SK-N-SH (cell line): ENCODE measurements around the gene UCN. TPM values are rescaled to one million over a fixed set of nuclear protein-coding genes. Genes with fewer than 3 reads are reported as not detected.
"Not testable (repeated sequence)": the region's sequence is repeated elsewhere in the genome, so short reads cannot be mapped to it uniquely, and the experiment has no call there.

Experiments
- CTCF ChIA-PET: fragments of 300-600, 350-600 bp; formaldehyde crosslinking; extraction: SDS; loops from one replicate; lab custom pipeline; 2021; lab: Yijun Ruan, JAX
- POLR2A ChIA-PET: fragments of 350-600 bp; sonication (Branson Sonifier 250); formaldehyde crosslinking; extraction: SDS; loops from one replicate; lab custom pipeline; 2020; ENCODE audit warnings: antibody characterized with exemption, inconsistent platforms; lab: Yijun Ruan, JAX
- DNase-seq: peaks from one replicate; pipeline ENCODE4 v3.0.0; 2012
- H2AFZ ChIP-seq: fragments of 200-600 bp; sonication (generic); 2 replicates; pipeline ENCODE4 v1.8.1; 2016; ENCODE audit warnings: antibody characterized with exemption, mild to moderate bottlenecking, low read depth
- H3F3A ChIP-seq: fragments of 200-600 bp; sonication (generic); replicated peaks from 2 replicates; pipeline ENCODE3; 2016; ENCODE audit warnings: antibody characterized with exemption, mild to moderate bottlenecking; ENCODE audit not compliant: insufficient read depth
- H3K27ac ChIP-seq, 2 experiments: fragments of 200-500 bp in 1 of 2; fragments of 200-600 bp in 1 of 2; sonication (Bioruptor generic) in 1 of 2; sonication (generic), shearing (Covaris generic) in 1 of 2; 2 replicates each; pipeline versions ENCODE4 v1.5.1 to v1.6.1; 2014 to 2016; ENCODE audit warnings: low read depth in 2 of 2, inconsistent platforms in 1 of 2, low read length in 1 of 2, mild to moderate bottlenecking in 1 of 2, mixed read lengths in 1 of 2
- H3K27me3 ChIP-seq: fragments of 200-600 bp; sonication (generic), shearing (Covaris generic); 2 replicates; pipeline ENCODE4 v1.6.1; 2016; ENCODE audit warnings: mixed run types; ENCODE audit not compliant: insufficient read depth
- H3K36me3 ChIP-seq, 2 experiments: fragments of 200-500 bp in 1 of 2; fragments of 200-600 bp in 1 of 2; sonication (Bioruptor generic) in 1 of 2; sonication (generic) in 1 of 2; replicated peaks in 1 of 2; 2 replicates each; pipeline versions ENCODE3 to v1.5.1; 2014 to 2016; ENCODE audit warnings: low read length in 1 of 2, mild to moderate bottlenecking in 1 of 2; ENCODE audit not compliant: insufficient read depth in 2 of 2, control insufficient read depth in 1 of 2
- H3K4me1 ChIP-seq, 2 experiments: fragments of 200-500 bp in 1 of 2; fragments of 200-600 bp in 1 of 2; sonication (Bioruptor generic) in 1 of 2; sonication (generic), shearing (Covaris generic) in 1 of 2; 2 replicates each; pipeline versions ENCODE4 v1.5.1 to v1.6.1; 2014 to 2016; ENCODE audit warnings: low read depth in 1 of 2, low read length in 1 of 2, mixed run types in 1 of 2; ENCODE audit not compliant: insufficient read depth in 2 of 2, control insufficient read depth in 1 of 2
- H3K4me2 ChIP-seq: fragments of 200-600 bp; sonication (generic), shearing (Covaris generic); 2 replicates; pipeline ENCODE4 v1.6.1; 2017; ENCODE audit warnings: mixed run types
- H3K4me3 ChIP-seq, 2 experiments: fragments of 200-500 bp in 1 of 2; fragments of 200-600 bp in 1 of 2; sonication (Bioruptor generic) in 1 of 2; sonication (generic), shearing (Covaris generic) in 1 of 2; 2 replicates each; pipeline versions ENCODE4 v1.5.1 to v1.8.1; 2014 to 2016; ENCODE audit warnings: low read depth in 2 of 2, inconsistent platforms in 1 of 2, low read length in 1 of 2, mild to moderate bottlenecking in 1 of 2, mixed read lengths in 1 of 2, moderate library complexity in 1 of 2
- H3K79me2 ChIP-seq: fragments of 200-600 bp; sonication (generic); 2 replicates; pipeline ENCODE4 v1.8.1; 2017; ENCODE audit warnings: mild to moderate bottlenecking; ENCODE audit not compliant: insufficient read depth
- H3K9ac ChIP-seq: fragments of 200-600 bp; sonication (generic); 2 replicates; pipeline ENCODE4 v1.6.1; 2017; ENCODE audit warnings: mixed run types
- H3K9me2 ChIP-seq: fragments of 200-600 bp; sonication (generic); 2 replicates; pipeline ENCODE4 v1.6.1; 2017; ENCODE audit warnings: mixed run types
- H3K9me3 ChIP-seq: fragments of 200-600 bp; sonication (generic); 2 replicates; pipeline ENCODE4 v1.6.1; 2017; ENCODE audit warnings: mixed run types, mild to moderate bottlenecking, moderate library complexity
- H4K20me1 ChIP-seq: fragments of 200-600 bp; sonication (generic); 2 replicates; pipeline ENCODE4 v1.6.1; 2017; ENCODE audit warnings: mild to moderate bottlenecking, mixed run types; ENCODE audit not compliant: insufficient read depth
- EP300 ChIP-seq, 2 experiments: IDR thresholded peaks; 2 replicates each; pipeline versions ENCODE4 v1.4.0 to v1.6.1; 2012; ENCODE audit warnings: borderline replicate concordance in 1 of 2, low read depth in 1 of 2, low read length in 1 of 2
- FOXJ3 ChIP-seq: sonication (generic); formaldehyde crosslinking; IDR thresholded peaks from 2 replicates; pipeline ENCODE4 v1.5.1; 2020; ENCODE audit warnings: mild to moderate bottlenecking, missing genetic modification reagents
- FOXM1 ChIP-seq: IDR thresholded peaks from 2 replicates; pipeline ENCODE4 v1.4.0; 2012; ENCODE audit warnings: low read depth, mild to moderate bottlenecking
- GABPA ChIP-seq: IDR thresholded peaks from 2 replicates; pipeline ENCODE4 v1.4.0; 2012; ENCODE audit warnings: low read depth, mild to moderate bottlenecking
- GATA2 ChIP-seq: sonication (generic); formaldehyde crosslinking; IDR thresholded peaks from 2 replicates; pipeline ENCODE4 v1.5.0; 2020; ENCODE audit warnings: mild to moderate bottlenecking, missing genetic modification reagents
- JUND ChIP-seq: IDR thresholded peaks from 2 replicates; pipeline ENCODE4 v1.4.0; 2012
- MEF2A ChIP-seq: IDR thresholded peaks from 2 replicates; pipeline ENCODE4 v1.4.0; 2012; ENCODE audit warnings: low read depth, borderline replicate concordance
- NFIC ChIP-seq: IDR thresholded peaks from 2 replicates; pipeline ENCODE4 v1.4.0; 2012; ENCODE audit warnings: borderline replicate concordance
- RCOR1 ChIP-seq: fragments of 150-350 bp; IDR thresholded peaks from 2 replicates; pipeline ENCODE4 v1.6.1; 2017; ENCODE audit warnings: antibody characterized with exemption, low read length
- REST ChIP-seq: IDR thresholded peaks from 2 replicates; pipeline ENCODE4 v1.6.1; 2012; ENCODE audit warnings: mild to moderate bottlenecking, low read depth, low read length, moderate library complexity
- RXRA ChIP-seq: IDR thresholded peaks from 2 replicates; pipeline ENCODE4 v1.4.0; 2012; ENCODE audit warnings: low read depth, mild to moderate bottlenecking, borderline replicate concordance
- SIN3A ChIP-seq: IDR thresholded peaks from 2 replicates; pipeline ENCODE4 v1.6.1; 2012; ENCODE audit warnings: low read depth, mild to moderate bottlenecking, low read length, moderate library complexity, borderline replicate concordance
- TEAD4 ChIP-seq: IDR thresholded peaks from 2 replicates; pipeline ENCODE4 v1.4.0; 2012; ENCODE audit warnings: mild to moderate bottlenecking, borderline replicate concordance; ENCODE audit not compliant: insufficient read depth
- USF2 ChIP-seq: fragments of 150-350 bp; IDR thresholded peaks from 2 replicates; pipeline ENCODE4 v1.6.1; 2017; ENCODE audit warnings: antibody characterized with exemption, low read length, low read depth, borderline replicate concordance
- WGBS: methylation state at CpG from one replicate; pipeline ENCODE4 v1.1.6; 2017; ENCODE audit warnings: low lambda C conversion rate; 5-methylcytosine and 5-hydroxymethylcytosine counted together
- polyA plus RNA-seq, 3 experiments: library from polyadenylated mRNA; depleted of rRNA; stranded (reverse); fragments of >200 nt; gene quantifications; 2 replicates each; pipeline ENCODE4 v1.2.3, GENCODE V29; 2012

UCN gene
- polyA plus RNA-seq, 1 of the 3 experiments (the other 2 are of a cell fraction): 2.8 TPM

GRCh38 chr2:27320958-27321543, 12.8 kb upstream of the UCN start (continued):
- TF ChIP-seq USF2 (no peak), RXRA (no peak), REST (peak; percentile 57; the same call in 1 of the 2 replicates), GATA2 (CRISPR knock-in tag) (no peak), JUND (peak; percentile 100), FOXJ3 (no peak), FOXM1 (no peak), NFIC (peak; percentile 97), EP300 (IDR thresholded peaks at IDR 0.05; ENCODE audit: borderline replicate concordance in 1 of 2, low read depth in 1 of 2, low read length in 1 of 2) (peak; percentile 19 to 80; a peak in 1 of 4 replicates), RCOR1 (peak; percentile 22; the same call in 1 of the 2 replicates), TEAD4 (no peak), SIN3A (peak; percentile 94), MEF2A (no peak), GABPA (0 out of 2 replicates have a peak, but pooled peaks have one; percentile 29)

- H3K9me2 ChIP-seq, H2AFZ ChIP-seq, DNase-seq, H3K27ac ChIP-seq, H3K9me3 ChIP-seq, H3K4me2 ChIP-seq, H3K9ac ChIP-seq, H3K27me3 ChIP-seq, POLR2A ChIA-PET, H4K20me1 ChIP-seq, H3K4me3 ChIP-seq: not testable (repeated sequence)
- Histone ChIP-seq H3K4me1 (peaks cover 9 to 33% of the 10 kb centered on the region in 2 experiments; a peak in 3 of 4 replicates), H3F3A (peaks cover 13% of the 10 kb centered on the region), H3K36me3 (peaks cover 0 to 12% of the 10 kb centered on the region in 2 experiments), H3K79me2 (peaks cover 28% of the 10 kb centered on the region; the same call in 1 of the 2 replicates)
- 94% methylated on average over 15 of the region's 15 CpGs for WGBS
- CTCF ChIA-PET: interaction anchor here (1.1 to 3.5 kb wide), 5 partner anchors 12 to 55 kb away, joined by 3 to 21 read pairs (median 6); partner anchors contain the start of gene UCN
Measured at GRCh38 chr2:27319839-27320238, 11.6 kb upstream of the UCN start.
